GM18526 (cell line): ENCODE results near the gene AKAP8L.

Source experiments
- POLR2A ChIP-seq: IDR thresholded peaks from 3 replicates; pipeline ENCODE4 v1.6.1; 2011; ENCODE audit not compliant: insufficient read length; ENCODE audit errors: extremely low read depth

Gene AKAP8L

DNA sequence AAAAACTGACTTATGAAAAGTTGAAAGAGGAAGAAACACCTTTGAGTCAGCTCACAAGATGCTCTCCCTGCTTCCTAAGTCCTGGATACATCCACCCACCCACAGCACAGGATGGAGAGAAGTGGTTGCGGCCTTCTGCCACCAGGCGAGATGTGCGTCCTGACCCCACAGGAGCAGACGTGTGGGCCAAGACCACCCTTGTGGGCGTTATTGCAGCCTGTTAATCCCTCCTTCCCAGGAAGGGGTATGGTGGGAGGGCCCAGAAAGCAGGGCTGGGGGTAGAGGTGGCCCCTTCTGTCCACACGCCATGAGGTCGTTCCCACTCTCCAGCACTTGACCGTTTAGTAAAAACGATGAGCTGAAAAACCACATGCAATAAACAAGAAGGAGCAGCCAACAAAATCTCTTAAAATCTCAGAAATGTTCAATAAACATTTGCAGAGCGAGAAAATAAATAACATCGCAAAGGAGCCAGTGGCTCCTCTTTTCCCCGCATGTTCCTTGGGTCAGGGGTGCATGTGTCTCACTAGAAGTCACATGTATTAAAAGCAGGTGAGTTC is 2.4 kb upstream of the AKAP8L start:
- no peak for TF ChIP-seq POLR2A

DNA sequence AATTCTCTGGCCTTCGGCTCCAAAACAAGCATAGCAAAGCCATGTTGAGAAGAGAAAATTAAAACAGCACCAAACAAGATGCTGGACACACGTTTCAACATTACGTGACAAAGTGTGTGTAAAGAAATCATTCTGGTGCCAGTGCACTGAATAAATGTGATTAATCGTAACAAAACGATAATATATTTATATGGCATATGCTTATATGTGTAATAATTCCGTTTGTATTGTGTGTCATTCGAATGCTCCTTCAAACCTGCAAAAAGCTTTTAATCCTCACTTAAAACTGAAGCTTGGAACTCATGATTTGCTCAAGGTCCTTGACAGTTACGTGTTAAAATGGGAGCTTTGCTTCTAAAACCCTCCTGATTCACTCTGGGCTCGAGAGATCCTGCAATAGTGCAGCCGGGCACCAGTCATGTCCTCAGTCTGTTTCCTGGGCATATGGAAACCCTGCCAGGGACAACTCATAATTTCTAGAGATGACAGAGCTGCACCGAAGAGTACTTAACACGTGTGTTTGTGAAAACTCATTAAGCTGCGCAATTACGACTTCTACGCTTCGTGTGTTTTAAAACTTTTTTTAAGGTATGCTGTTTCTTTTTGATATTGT is 731 bp upstream of the AKAP8L start:
- no peak for TF ChIP-seq POLR2A

DNA sequence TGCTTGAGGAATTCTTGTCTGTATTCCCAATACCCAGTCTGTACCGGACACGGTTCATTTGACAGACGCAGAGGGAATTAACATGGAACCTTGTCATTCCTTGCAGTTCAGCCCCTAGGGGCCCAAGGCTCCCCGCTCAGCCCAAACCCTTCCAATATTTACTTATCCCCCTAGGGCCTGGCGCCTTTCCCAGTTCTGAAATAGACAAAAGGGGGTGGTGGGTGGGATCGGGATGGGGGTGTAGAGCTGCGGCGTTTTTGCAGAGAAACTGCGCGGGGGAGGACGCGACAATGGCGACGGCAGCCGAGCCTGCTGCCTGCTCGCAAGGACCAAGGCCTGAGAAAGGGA is 583 bp downstream of the AKAP8L start:
- no peak for TF ChIP-seq POLR2A

DNA sequence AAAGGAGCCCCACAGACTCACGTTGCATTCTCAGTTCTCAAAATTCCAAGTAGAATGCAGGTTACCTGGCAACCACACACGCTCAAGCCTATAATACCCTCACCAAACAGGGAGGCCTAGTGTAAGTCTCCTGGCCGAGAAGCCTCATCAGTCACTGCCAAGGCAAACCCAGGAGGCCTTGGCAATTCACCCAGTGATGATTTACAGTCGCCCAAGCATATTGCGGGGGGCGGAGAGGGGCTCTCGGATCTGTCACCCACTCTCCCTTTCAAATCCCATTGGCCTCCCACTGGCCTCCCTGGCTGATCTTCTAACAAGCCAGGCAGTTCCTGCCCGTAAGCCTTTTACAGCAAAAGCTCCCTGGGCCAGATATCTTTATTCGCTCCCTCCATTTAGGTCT is 1.1 kb downstream of the AKAP8L start:
- TF ChIP-seq POLR2A: no peak

DNA sequence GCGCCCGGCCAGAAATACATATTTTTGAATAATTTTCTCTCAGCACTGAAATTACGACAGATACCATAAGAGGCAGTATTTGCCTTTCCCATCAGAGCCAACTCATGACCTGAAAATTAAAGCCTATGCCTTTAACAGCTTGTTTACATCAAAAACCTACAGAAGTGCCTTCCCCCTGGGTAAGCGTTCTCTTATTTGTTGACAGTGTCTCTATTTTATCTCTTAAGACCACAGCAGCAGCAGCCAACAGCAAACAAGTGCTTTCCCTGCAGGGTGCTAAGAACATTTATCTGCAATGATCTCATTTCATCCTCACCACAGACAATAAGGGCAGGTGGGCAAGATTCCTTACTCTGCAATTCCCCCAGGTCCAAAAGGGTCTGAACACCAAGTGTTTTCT is 6.0 kb downstream of the AKAP8L start:
- no peak for TF ChIP-seq POLR2A

DNA sequence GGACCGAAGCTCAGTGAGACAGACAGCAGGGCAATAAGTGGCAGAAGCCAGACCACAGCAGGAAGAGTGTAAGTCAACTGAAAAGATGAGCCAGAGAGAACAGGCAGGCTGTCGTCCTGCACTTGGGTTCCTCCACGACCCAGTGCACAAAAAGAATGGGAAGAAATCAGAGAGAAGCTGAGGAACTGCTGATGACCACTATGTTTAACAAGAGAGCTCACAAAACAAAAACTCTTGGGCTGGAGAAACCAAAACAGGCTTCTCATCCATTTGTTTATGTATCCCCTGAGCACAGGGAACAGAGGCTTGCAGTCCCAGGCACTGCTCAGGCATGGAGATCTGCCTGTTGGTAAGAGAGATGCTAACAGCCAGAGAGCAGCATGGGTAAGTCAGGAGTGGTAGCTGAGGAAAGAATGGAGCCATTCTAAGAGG is 14.0 kb downstream of the AKAP8L start:
- TF ChIP-seq POLR2A: no peak

DNA sequence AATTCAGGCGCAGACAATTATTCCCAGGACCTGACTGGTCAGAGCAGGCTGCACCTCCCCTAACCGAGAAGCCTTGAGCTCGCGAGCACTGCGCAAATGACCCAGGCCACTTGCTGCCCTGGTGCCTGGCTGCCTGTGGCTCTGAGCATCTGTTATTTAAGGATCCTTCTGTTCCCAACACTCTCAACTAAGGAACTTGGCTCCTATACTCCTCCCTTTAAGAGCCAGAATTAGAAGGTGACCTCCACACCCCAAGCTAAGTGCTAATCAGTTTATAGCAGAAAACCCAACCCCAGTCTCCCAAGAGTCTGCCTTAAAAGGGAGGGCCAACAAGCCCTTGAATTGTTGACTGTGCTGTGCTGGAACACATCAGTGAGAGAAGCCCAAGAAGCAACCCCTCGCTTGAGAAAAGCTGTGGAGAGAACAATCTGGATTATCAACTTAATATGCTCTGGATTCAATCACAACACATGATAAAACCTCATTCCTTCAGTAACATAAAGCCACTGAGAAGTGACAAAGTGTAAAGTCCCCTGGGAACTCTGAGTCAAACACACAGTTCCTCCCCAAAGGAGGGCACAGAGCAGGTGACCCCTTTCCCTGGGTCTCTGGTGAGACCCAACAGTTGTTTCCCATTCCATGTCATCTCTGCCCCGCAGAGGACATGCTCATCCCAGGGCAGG is 14.6 kb downstream of the AKAP8L start:
- TF ChIP-seq POLR2A: no peak

DNA sequence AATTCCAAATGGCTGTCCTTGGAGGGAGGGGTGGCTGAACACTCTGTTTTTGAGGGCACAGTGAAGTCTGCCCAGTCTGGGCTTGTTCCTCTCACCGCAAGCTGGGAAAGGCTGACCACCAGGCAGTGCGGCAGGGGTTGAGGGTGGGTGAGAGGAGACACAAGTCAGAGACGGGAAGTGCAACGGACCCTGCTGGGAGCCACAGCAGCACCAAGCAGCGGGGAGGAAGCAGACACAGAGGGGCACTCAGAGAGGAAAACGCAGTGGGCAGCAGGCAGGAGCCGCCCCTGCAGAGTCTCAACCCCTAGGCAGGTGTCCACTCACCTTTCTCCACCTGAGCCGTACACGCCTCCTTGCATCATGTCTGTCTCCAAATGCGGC is 15.6 kb downstream of the AKAP8L start:
- TF ChIP-seq POLR2A: no peak

DNA sequence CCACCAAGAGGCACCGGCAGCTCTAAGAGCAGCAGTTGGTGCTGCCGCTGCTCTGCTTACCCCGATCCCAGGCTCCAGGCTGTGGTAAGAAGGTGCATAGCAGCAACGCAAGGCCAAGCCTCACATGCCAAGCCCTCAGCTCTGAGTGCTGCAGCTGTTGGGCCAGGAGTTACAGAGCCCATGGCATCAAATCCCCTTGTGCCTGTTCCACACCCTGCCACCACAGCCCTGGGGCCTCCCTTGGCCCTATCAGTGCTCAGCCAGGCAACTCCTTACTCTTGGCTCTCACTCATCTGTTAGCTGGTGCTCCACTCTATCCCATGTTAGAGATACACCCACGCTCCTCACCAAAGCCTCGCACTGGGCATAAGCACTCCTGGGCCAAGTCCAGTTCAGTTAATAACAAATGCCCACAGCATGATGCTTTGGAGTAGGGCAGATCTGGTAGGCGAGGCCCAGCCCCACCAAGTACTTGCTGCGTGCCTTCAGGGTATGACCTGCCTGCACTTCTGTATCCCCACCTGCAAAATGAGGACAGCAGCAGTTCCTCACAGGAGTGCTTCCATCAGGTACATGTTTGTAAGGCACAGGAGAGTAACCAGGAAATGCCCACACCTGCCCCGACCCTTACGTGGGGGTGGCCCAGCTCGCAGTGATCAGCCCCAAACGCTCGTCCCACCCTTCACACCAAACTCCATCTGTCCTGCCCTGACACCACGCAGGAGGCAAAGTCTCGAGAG is 16.2 kb downstream of the AKAP8L start:
- no peak for TF ChIP-seq POLR2A

DNA sequence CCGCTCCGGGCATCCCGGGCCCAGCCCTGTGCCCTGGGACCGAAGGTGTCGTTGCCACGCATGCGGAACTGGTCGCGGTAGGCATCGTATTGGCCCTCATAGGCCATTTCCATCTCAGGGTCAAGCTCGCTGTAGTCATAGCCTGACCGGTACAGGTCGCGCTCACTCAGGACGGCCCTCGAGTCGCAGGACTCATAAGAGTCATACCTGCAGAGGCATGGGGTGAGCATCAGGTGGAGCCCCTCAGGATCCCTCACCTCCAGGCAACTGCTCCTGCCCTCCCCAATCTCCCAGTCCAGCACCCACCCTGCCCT is 17.4 kb downstream of the AKAP8L start:
- no peak for TF ChIP-seq POLR2A

DNA sequence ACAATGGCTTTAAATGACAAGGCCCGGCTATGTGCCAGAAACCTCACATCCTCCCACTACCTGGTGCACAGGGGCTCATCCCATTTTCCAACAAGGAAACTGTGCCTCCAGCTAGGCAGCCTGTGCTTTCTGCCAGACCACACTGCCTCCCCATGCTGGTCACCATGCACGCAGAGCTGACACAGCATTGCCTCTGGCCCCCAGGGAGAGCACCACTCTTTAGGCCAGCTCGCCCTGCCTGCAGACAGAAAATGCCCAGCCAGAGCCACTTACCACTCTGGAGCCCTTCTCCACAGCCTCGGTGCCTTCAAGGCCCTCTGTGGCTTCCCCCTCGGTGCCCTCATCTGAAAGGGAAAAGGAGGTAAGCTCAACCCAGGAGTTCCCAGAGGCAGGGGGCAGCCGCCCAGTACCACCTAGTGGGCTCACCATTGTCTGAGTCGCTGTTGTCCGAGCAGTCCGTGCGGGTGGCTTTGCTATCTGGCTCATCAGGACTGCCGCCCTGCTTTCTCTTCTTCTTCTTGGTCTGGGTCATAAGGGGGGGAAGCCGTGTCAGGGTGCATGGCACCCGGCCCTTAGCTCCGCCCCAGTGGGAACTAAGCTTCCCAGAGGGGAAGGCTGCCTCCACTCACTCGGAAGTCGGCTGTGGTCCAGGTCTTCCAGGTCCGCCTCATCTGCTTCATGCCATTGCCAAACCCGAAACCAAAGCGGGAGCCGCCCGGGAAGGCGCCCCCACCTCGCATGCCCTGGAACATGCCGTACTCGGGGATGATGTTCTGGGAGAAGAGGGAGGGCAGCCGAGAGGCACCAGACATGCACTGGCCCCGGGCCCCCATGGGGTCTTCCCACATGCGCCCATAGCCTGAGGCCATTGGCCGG is 18.0 kb downstream of the AKAP8L start:
- no peak for TF ChIP-seq POLR2A

DNA sequence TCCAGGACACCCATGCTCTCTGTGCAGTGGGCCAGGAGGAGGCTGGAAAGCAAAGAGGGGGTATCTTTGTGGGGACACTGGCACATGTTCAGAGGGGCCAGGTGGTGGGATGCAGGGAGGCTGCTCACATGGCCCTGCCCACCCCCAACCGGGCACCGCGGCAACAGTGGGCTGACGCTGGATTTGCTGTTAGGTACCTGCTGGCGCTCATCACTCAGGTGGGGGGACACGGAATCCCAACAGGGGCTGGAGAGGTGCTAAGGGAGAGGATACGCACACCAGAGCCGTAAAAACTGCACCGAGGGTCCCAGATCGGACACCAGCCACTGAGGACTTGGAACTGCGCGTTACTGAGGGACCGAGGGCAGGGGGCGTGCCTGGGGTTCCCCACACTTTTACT is 19.2 kb downstream of the AKAP8L start:
- no peak for TF ChIP-seq POLR2A

DNA sequence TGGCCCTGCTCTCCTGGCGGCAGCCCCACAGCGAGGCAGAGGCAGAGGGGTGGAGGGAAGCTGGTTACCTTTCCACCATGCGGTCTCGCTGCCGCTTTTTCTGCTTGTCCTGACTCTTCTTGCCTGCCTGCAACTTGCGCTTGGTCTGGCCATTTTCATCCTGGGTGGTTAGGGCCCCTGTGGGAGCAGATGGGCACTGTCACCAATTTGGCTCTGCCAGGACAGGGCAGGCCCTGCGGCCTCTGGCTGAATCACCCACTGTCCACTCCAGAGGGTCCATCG is 19.6 kb downstream of the AKAP8L start:
- TF ChIP-seq POLR2A: no peak

DNA sequence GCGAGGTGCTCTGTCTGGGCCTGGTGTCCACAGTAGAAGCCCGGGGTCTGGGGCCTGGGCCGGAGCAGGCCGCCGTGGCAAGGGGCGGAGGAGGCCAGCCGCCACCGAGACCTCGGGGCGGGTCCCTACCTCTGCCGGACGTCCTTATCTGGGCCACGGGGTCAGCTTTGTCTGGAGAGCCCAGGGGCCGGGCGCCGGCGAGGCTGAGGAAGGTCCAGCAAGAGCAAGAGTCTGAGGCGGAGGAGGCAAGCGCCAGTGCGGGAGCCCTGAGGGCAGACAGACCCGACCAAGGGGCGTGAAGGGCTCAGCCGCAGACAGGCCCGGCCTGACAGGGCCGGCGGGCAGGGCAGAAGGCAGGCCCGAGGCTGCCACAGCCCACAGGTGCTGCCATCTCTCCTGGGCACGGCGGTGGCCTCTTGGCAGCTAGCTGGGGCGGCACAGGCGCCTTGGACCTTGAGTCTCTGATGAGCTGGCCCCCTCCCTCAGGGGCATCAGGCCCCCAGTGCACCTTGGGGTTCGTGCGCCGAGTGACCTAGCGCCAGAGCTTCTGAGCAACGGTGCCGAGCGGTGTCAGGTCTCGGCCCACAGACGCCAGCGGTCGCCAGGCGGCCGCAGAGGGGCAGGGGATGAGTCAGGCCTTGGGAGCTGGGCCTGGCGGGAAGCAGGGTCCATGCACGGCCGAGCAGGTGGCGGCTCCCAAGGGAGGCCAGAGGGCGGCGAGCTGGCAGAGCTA is 20.1 kb downstream of the AKAP8L start:
- TF ChIP-seq POLR2A: no peak

DNA sequence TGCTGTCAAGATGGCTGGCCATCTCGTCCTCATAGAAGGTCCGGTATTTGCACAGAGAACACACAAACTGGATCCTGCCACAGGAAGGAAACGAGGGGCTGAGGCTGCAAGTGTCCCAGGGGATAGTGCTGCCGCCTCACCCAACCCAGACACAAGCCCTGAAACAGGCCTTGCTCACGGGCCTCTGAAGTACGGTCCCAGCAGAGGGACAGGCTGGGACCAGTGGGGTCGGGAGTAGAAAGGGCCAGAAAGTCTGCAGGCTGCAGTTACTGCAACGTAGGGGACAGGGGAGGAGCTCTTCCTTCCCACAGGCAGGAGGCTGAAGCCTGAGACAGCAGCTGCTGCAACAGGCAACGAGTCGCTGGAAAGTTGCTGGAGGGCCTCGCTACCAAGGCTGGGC is 21.0 kb downstream of the AKAP8L start:
- no peak for TF ChIP-seq POLR2A
